ENCODE measurements around the gene APLP1.

The APLP1 gene

DNA sequence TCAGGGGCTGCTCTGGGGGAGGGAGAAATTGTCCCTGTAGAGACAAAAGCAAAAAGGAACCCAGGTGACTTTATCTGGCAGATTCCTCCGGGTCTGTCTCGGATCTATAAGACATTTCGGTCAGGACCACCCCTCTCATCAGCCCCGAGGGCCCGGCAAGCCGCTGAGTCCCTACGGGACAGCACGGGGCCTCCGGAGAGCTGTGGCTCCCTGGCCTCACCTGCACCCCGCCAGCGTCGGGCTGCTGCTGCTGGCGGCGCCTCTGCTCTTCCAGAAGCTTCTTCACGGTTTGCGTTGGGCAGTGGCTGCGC is 30.1 kb downstream of the APLP1 start:
- Histone ChIP-seq H3K27me3 (replicated peaks; ENCODE audit: insufficient read depth, low read length) (0 out of 2 replicates have a peak, but pooled peaks cover 5% of the 10 kb centered on the region), H3K9ac (ENCODE audit: low read length) (peak overlapping the region; percentile 90; the same call in 1 of the 2 replicates), H3K36me3 (replicated peaks; ENCODE audit: insufficient read depth, low read length) (no peaks in the 10 kb centered on the region), H3K9me2 (replicated peaks; ENCODE audit: insufficient read depth, low read length) (no peaks in the 10 kb centered on the region), H4K20me1 (ENCODE audit: insufficient read depth, low read length) (no peaks in the 10 kb centered on the region), H2AFZ (ENCODE audit: low read length) (no peak overlapping the region), H3K4me2 (ENCODE audit: low read depth, low read length) (peak overlapping the region; percentile 83), H3K79me2 (ENCODE audit: low read length) (peaks cover 9% of the 10 kb centered on the region; the same call in 1 of the 2 replicates), H3K27ac (ENCODE audit: low read length) (no peak overlapping the region), H3K4me1 (ENCODE audit: low read length) (peaks cover 8% of the 10 kb centered on the region), H3K4me3 (ENCODE audit: low read length) (peak overlapping the region; percentile 89), H3F3A (ENCODE audit: insufficient read depth, low read length) (peaks cover 9% of the 10 kb centered on the region; the same call in 1 of the 2 replicates), H3K9me3 (replicated peaks; ENCODE audit: insufficient read depth, low read length) (no peaks in the 10 kb centered on the region)
- TF ChIP-seq EZH2 (optimal IDR thresholded peaks at IDR 0.05; ENCODE audit: low read depth, low read length) (no peak), EZH2phosphoT487 (IDR thresholded peaks at IDR 0.05; ENCODE audit: low read length) (no peak)
- TF ChIP-seq, protein P1, sequence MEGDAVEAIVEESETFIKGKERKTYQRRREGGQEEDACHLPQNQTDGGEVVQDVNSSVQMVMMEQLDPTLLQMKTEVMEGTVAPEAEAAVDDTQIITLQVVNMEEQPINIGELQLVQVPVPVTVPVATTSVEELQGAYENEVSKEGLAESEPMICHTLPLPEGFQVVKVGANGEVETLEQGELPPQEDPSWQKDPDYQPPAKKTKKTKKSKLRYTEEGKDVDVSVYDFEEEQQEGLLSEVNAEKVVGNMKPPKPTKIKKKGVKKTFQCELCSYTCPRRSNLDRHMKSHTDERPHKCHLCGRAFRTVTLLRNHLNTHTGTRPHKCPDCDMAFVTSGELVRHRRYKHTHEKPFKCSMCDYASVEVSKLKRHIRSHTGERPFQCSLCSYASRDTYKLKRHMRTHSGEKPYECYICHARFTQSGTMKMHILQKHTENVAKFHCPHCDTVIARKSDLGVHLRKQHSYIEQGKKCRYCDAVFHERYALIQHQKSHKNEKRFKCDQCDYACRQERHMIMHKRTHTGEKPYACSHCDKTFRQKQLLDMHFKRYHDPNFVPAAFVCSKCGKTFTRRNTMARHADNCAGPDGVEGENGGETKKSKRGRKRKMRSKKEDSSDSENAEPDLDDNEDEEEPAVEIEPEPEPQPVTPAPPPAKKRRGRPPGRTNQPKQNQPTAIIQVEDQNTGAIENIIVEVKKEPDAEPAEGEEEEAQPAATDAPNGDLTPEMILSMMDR (IDR thresholded peaks at IDR 0.05; ENCODE audit: low read length) = no peak
- DNase-seq = no peak

- H2AFZ ChIP-seq (ENCODE audit: low read length) = peak overlapping the region; percentile 90
Observed at GRCh38 chr19:35899547-35900214, 31.3 kb downstream of the APLP1 start.

DNA sequence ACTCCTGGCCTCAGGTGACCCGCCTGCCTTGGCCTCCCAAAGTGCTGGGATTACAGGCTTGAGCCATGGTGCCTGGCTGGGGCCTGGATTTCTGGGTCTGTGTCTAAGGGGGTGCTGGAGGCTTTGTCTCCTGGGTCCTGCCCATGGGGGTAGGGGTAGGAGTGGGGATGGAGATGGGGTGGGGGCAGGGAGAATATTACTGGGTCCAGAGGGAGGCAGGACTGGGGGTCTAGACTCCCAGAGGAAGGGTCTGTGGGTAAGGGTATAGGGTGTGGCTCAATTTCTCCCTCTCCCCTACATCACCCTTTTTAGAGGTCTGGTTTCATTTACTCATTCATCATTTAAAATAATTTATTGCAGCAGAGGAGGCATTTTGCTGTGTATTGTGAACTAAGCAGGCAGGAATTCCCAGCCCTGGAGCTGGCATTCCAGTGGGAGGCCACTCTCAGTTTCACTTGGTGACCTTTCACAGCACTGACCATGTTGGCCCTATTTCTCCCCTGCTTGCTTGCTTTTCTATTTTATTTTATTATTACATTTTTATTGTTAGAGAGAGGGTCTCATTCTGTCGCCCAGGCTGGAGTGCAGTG is 32.8 kb downstream of the APLP1 start:
- Histone ChIP-seq H3K4me3 (ENCODE audit: low read length) (no peak overlapping the region), H2AFZ (ENCODE audit: low read length) (peak overlapping the region; percentile 90; the same call in 1 of the 2 replicates), H3K9me3 (replicated peaks; ENCODE audit: insufficient read depth, low read length) (no peaks in the 10 kb centered on the region), H4K20me1 (ENCODE audit: insufficient read depth, low read length) (no peaks in the 10 kb centered on the region), H3K9ac (ENCODE audit: low read length) (peak overlapping the region; percentile 90; the same call in 1 of the 2 replicates), H3K36me3 (replicated peaks; ENCODE audit: insufficient read depth, low read length) (no peaks in the 10 kb centered on the region), H3K79me2 (ENCODE audit: low read length) (peaks cover 9% of the 10 kb centered on the region; the same call in 1 of the 2 replicates), H3K9me2 (replicated peaks; ENCODE audit: insufficient read depth, low read length) (no peaks in the 10 kb centered on the region), H3K4me2 (ENCODE audit: low read depth, low read length) (peak overlapping the region; percentile 83; the same call in 1 of the 2 replicates), H3K4me1 (ENCODE audit: low read length) (peaks cover 9% of the 10 kb centered on the region), H3K27me3 (replicated peaks; ENCODE audit: insufficient read depth, low read length) (peaks cover 15% of the 10 kb centered on the region), H3K27ac (ENCODE audit: low read length) (no peak overlapping the region), H3F3A (ENCODE audit: insufficient read depth, low read length) (peaks cover 9% of the 10 kb centered on the region; the same call in 1 of the 2 replicates)
- no peak for DNase-seq
- TF ChIP-seq EZH2phosphoT487 (IDR thresholded peaks at IDR 0.05; ENCODE audit: low read length) = no peak
- TF ChIP-seq EZH2 (optimal IDR thresholded peaks at IDR 0.05; ENCODE audit: low read depth, low read length) = no peak
- TF ChIP-seq, protein P1 (IDR thresholded peaks at IDR 0.05; ENCODE audit: low read length) = no peak

More at GRCh38 chr19:35899547-35900214, 31.3 kb downstream of the APLP1 start:
- TF ChIP-seq, protein P1 (IDR thresholded peaks at IDR 0.05; ENCODE audit: low read length) = no peak
- no peak for TF ChIP-seq EZH2phosphoT487 (IDR thresholded peaks at IDR 0.05; ENCODE audit: low read length)
- no peak for TF ChIP-seq EZH2 (optimal IDR thresholded peaks at IDR 0.05; ENCODE audit: low read depth, low read length)
- H3K9ac ChIP-seq (ENCODE audit: low read length) = peak overlapping the region; percentile 90
- H3K4me1 ChIP-seq (ENCODE audit: low read length) = peaks cover 9% of the 10 kb centered on the region
- no peaks in the 10 kb centered on the region for H3K36me3 ChIP-seq (replicated peaks; ENCODE audit: insufficient read depth, low read length)
- H4K20me1 ChIP-seq (ENCODE audit: insufficient read depth, low read length) = no peaks in the 10 kb centered on the region
- H3K9me2 ChIP-seq (replicated peaks; ENCODE audit: insufficient read depth, low read length) = no peaks in the 10 kb centered on the region
- peak overlapping the region; percentile 89 for H3K4me3 ChIP-seq (ENCODE audit: low read length)
- peaks cover 9% of the 10 kb centered on the region; the same call in 1 of the 2 replicates for H3F3A ChIP-seq (ENCODE audit: insufficient read depth, low read length)
- peaks cover 9% of the 10 kb centered on the region; the same call in 1 of the 2 replicates for H3K79me2 ChIP-seq (ENCODE audit: low read length)
- H3K27me3 ChIP-seq (replicated peaks; ENCODE audit: insufficient read depth, low read length) = peaks cover 6% of the 10 kb centered on the region; the same call in 1 of the 2 replicates
- peak; percentile 86 for DNase-seq
- H3K9me3 ChIP-seq (replicated peaks; ENCODE audit: insufficient read depth, low read length) = no peaks in the 10 kb centered on the region
- H3K27ac ChIP-seq (ENCODE audit: low read length) = peak overlapping the region; percentile 75; the same call in 1 of the 2 replicates
- H3K4me2 ChIP-seq (ENCODE audit: low read depth, low read length) = peak overlapping the region; percentile 83
